DMS114 treated with DMSO at 0.1 percent for 48 hours (cell line): ENCODE measurements around the gene PSMD1.

Experiments used
- DNase-seq: peaks from one replicate; lab custom pipeline; 2025; ENCODE audit not compliant: unreplicated experiment; lab: John Stamatoyannopoulos, UW

Gene PSMD1

DNA sequence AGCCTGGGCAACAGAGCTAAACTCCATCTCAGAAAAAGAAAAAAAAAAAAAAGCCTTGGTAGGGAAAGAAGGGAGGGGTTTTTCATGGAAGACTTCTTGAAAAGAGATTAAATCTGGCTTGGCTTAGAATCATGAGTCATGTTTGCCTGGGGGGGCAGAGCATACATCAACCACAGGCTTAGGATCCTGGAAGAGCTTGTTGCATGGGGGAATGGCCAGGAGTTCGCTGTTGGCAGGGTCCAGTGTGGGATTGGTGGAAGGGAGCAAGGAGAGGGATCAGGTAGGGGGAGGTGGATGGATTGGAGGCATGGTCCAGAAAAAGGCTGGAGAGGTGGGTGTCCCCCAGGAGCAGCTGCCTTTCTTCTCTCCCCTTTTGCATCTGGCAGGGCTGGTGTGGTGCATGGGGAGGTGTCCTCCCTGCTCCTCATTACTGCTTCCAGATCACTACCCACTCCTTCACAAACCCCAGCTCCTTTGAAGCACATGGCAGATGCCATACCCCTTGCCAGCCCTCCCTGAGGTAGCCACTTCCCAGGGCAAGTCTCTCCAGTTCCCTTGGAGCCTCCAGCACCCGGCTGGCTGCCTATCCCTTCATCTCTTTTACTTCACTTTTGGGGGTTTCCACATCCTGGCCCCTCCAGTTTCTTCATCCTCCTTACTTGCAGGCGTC lies 144.3 kb downstream of the PSMD1 start:
- DNase-seq = no peak

DNA sequence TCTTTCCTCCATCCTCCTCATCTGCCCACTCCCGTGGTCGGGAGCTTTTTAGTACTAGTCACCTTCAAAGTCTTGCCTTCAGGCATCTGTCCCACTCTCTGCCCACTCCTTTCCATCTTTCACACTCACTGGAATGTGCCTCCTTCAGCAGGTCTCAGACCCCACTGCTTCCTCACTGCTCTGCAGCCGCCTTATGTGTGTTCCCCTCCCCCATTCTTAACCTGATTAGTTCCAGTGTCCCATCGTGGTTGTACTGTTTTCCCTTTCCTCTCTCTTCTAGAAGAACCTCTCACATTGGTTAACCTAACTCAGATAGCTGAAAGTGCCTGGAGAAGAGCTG lies 144.8 kb downstream of the PSMD1 start:
- DNase-seq = no peak

GRCh38 chr2:231203087-231203486 lies 146.4 kb downstream of the PSMD1 start:
- DNase-seq = no peak

DNA sequence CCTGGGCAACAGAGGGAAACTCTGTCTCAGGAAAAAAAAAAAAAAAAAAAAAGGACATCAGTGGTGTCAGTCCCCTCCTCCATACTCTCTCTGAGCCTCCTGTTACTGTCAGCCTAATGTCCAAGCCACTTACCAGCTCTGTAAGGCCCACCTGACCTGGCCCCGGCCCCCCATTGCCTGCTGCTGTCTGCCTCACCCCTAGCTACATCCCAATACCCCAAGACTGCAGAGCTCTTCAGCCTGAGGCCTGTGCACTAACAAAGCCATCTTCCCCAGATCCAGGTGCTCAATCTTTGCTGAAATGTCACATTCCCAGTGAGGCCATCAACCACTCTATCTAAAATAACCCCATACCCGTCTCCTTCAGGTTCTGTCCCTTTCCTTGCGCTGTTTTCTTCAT lies 147.5 kb downstream of the PSMD1 start:
- DNase-seq = no peak

GRCh38 chr2:231204581-231204980 lies 147.9 kb downstream of the PSMD1 start:
- no peak for DNase-seq

GRCh38 chr2:231207734-231208133 lies 151.1 kb downstream of the PSMD1 start:
- no peak for DNase-seq

- no peak for DNase-seq
Measured at GRCh38 chr2:231210782-231211181, 154.1 kb downstream of the PSMD1 start.

- no peak for DNase-seq
Measured at GRCh38 chr2:231211486-231211885, 154.8 kb downstream of the PSMD1 start.

DNA sequence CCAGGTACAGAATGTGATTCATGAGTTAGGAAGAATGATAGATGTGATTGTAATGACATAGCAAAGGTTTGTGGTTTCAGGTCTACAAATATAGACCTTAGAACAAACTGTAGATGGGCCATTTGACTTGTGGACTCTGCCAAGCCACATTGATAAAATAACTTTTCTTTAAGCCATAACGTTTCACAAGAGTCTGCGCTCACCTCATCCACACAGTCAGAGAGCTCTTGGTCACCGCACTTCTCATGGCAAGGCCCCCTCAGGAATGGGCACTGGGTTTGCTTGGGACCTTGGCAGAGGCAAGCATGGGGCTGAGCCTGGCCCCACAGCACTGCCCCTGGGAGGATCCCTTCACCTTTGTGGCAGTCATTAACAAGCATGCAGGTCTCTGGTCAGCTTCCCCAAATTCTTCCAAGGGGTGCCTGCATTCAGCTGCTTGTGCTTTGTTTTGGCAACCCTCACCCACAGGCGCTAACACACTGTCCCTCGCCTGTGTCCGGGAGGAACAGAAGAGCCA lies 155.7 kb downstream of the PSMD1 start:
- DNase-seq = no peak

- DNase-seq = no peak
Measured at GRCh38 chr2:231213931-231214642, 157.4 kb downstream of the PSMD1 start.

DNA sequence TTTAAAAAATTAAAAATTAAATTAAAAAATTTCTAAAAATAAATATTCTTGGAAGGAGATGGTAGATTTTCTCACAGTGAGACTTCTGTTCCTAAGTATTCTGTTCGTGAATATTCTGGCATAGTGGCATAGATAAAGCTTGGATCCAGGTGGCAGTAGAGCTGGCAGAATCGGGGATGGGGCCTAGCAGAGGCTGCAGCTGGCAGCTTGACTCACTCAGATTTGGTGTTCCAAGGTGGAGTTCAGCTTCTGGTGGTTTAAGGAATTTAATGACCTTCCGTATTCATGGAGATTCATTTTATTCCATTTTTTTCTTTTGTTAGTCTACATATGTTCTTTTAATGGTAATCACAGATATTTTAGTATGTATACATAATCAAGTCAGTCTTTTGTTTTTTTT lies 161.7 kb downstream of the PSMD1 start:
- DNase-seq = no peak

DNA sequence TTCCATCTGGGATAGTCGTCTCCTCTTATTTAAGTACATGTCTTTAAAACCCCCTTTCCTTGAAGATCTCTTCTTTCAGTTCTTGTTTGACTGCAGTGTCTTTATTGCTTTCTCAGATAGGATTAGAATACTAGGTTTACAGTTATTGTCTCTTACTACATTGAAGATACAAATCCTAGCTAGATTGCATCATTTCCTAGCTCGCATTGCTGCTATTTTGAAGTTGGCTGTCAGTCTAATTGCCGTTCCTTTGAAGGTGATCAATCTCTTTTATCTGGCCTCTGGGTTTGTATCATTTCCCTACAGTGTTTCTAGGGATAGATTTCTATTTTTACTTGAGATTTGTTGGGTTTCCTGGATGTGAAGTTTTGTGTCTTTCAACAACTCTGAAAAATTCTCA lies 162.6 kb downstream of the PSMD1 start:
- DNase-seq = no peak

DNA sequence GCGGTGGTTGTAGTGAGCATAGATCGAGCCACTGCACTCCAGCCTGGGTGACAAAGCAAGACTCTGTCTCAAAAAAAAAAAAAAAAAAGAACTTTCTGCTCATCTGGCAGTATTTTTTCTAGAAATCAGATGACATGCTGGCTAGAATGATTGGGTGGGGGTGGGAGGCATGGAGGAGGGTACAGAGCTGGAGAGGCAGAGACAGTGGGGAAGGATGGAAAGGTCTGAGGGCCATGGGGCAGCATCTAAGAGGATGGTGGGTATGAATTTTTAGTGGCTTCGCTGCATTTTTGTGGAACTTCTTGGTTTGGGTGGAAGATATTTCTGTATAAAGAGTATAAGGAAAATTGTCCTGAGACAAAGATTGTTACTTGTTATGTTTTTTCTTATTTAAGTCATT lies 165.1 kb downstream of the PSMD1 start:
- DNase-seq = no peak
